SK-N-SH treated with all-trans-retinoic acid at 6 μM for 48 hours (cell line): Measurements from ENCODE around the gene MYH3.
"Not testable (repeated sequence)": the region's sequence is repeated elsewhere in the genome, so short reads cannot be mapped to it uniquely, and the experiment has no call there.

Experiments used
- ATAC-seq: fragments of 200-7000 bp; cut with Tn5 transposase; 3 replicates; pipeline ENCODE4 v1.9.1; 2020; ENCODE audit warnings: mild to moderate bottlenecking, moderate library complexity
- ARNTL ChIP-seq: fragments of 450-650 bp; formaldehyde crosslinking; IDR thresholded peaks from 2 replicates; pipeline ENCODE4 v1.5.0; 2020; ENCODE audit warnings: low read depth, mild to moderate bottlenecking, moderate library complexity, borderline replicate concordance
- BACH2 ChIP-seq: fragments of 250-450 bp; sonication (Bioruptor Pico); IDR thresholded peaks from 2 replicates; pipeline ENCODE4 v1.9.0; 2021; ENCODE audit warnings: mild to moderate bottlenecking, borderline replicate concordance
- CREB5 ChIP-seq: fragments of 250-450 bp; sonication (Bioruptor Pico); IDR thresholded peaks from 2 replicates; pipeline ENCODE4 v1.5.1; 2020; ENCODE audit warnings: low read depth, mild to moderate bottlenecking, moderate library complexity
- CSDC2 ChIP-seq: fragments of 250-450 bp; sonication (Bioruptor Pico); IDR thresholded peaks from 2 replicates; pipeline ENCODE4 v1.5.0; 2020; ENCODE audit warnings: mild to moderate bottlenecking, moderate library complexity
- ESRRG ChIP-seq: fragments of 250-450 bp; sonication (Bioruptor Pico); IDR thresholded peaks from 2 replicates; pipeline ENCODE4 v1.6.1; 2021; ENCODE audit warnings: mild to moderate bottlenecking
- GLIS3 ChIP-seq: fragments of 250-450 bp; sonication (Bioruptor Pico); IDR thresholded peaks from 2 replicates; pipeline ENCODE4 v1.5.0; 2020; ENCODE audit warnings: mild to moderate bottlenecking, moderate library complexity
- PATZ1 ChIP-seq: fragments of 250-450 bp; sonication (Bioruptor Pico); IDR thresholded peaks from 2 replicates; pipeline ENCODE4 v1.8.0; 2020; ENCODE audit warnings: mild to moderate bottlenecking, moderate library complexity, borderline replicate concordance
- PPARA ChIP-seq: fragments of 250-450 bp; sonication (Bioruptor Pico); IDR thresholded peaks from 2 replicates; pipeline ENCODE4 v1.5.0; 2020; ENCODE audit warnings: mild to moderate bottlenecking, borderline replicate concordance
- RARB ChIP-seq: fragments of 250-450 bp; sonication (Bioruptor Pico); IDR thresholded peaks from 2 replicates; pipeline ENCODE4 v1.8.0; 2021; ENCODE audit warnings: mild to moderate bottlenecking, moderate library complexity
- SNAI2 ChIP-seq: fragments of 250-450 bp; sonication (Bioruptor Pico); IDR thresholded peaks from 2 replicates; pipeline ENCODE4 v1.5.0; 2020; ENCODE audit warnings: mild to moderate bottlenecking, moderate library complexity
- TCF4 ChIP-seq: fragments of 250-450 bp; sonication (Bioruptor Pico); IDR thresholded peaks from 2 replicates; pipeline ENCODE4 v1.8.0; 2021; ENCODE audit warnings: mild to moderate bottlenecking, moderate library complexity, borderline replicate concordance
- TOX ChIP-seq: fragments of 250-450 bp; sonication (Bioruptor Pico); IDR thresholded peaks from 2 replicates; pipeline ENCODE4 v1.8.0; 2021; ENCODE audit warnings: mild to moderate bottlenecking, moderate library complexity, borderline replicate concordance
- ZFP3 ChIP-seq: fragments of 250-450 bp; sonication (Bioruptor Pico); IDR thresholded peaks from 2 replicates; pipeline ENCODE4 v1.5.0; 2020; ENCODE audit warnings: mild to moderate bottlenecking, moderate library complexity
- ZNF565 ChIP-seq: fragments of 450-650 bp; formaldehyde crosslinking; conservative IDR thresholded peaks from 2 replicates; pipeline ENCODE4 v1.5.0; 2020; ENCODE audit warnings: low read depth, mild to moderate bottlenecking, moderate library complexity
- ZNF70 ChIP-seq: fragments of 450-650 bp; formaldehyde crosslinking; IDR thresholded peaks from 2 replicates; pipeline ENCODE4 v1.5.0; 2020; ENCODE audit warnings: mild to moderate bottlenecking, moderate library complexity
- ZNF8 ChIP-seq: fragments of 450-650 bp; formaldehyde crosslinking; IDR thresholded peaks from 2 replicates; pipeline ENCODE4 v1.5.0; 2020; ENCODE audit warnings: mild to moderate bottlenecking, moderate library complexity
- TF ChIP-seq, protein P1 (sequence below): fragments of 250-450 bp; sonication (Bioruptor Pico); IDR thresholded peaks from 2 replicates; pipeline ENCODE4 v1.5.1; 2021; ENCODE audit warnings: mild to moderate bottlenecking, moderate library complexity
- TF ChIP-seq, protein P2 (sequence below): fragments of 250-450 bp; sonication (Bioruptor Pico); IDR thresholded peaks from 2 replicates; pipeline ENCODE4 v1.5.0; 2020; ENCODE audit warnings: mild to moderate bottlenecking, moderate library complexity

The MYH3 gene

DNA sequence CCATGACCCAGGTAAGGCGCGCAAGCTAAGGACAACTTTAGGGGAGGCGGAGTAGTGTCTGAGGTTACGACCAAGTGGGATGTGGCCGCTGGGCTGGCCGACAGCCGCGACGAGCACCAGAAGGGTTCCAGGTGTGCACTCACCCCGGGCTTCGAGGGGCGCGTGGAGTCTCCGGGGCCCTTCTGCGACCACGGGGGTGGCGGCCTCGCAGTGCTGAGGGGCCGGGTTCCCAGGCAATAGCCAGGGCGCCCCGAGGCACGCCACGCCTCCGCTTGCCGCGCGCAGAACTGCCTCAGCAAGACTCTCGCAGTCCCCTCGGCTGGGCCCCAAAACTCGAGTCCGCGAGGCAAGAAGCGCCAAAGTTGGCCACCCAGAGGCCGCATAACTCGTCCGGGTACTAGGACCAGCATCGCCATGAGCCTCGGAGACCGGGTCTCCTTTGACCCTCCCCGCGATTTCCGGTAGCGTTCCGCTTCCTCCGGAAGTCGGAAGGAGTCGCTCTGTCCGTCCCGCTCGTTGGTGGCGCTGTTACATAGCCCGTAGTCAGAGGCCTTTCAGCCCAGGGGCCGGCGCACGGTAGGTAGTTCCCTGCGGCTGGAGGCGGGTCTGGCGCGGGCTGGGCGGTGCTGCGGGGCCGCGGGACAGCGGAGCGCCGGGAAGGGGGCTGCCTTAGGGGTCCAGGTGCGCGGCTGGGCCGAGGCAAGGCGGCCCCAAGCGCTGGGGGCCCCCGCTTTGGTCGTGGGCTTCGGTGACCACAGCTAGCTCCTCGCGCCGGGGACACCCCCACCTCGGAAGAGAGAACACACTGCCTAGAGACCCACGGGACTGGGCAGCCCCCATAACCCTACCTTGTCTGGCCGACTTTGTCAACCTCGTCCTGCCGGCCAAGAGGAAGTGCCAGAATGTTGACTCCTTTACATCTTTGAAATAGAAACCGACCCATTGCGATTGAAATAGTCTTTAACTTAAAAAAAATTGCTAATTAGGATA, 40.3 kb upstream of the MYH3 start, which contains the start of the genes ADPRM and SCO1:
Gene ADPRM (plus strand): TSS at position 503 of the 990 bp plus-strand sequence. CDS start 7,333 bp downstream, outside the sequence.
Gene SCO1 (minus strand): TSS at position 442 of the 990 bp plus-strand sequence. CDS start 26 bp downstream, at position 416.
- TF ChIP-seq PATZ1 (CRISPR knock-in tag) (0 out of 2 replicates have a peak, but pooled peaks have one; percentile 37), ARNTL (no peak)
- TF ChIP-seq, all 23 proteins: peak for 1
- ATAC-seq = peak; percentile 99

DNA sequence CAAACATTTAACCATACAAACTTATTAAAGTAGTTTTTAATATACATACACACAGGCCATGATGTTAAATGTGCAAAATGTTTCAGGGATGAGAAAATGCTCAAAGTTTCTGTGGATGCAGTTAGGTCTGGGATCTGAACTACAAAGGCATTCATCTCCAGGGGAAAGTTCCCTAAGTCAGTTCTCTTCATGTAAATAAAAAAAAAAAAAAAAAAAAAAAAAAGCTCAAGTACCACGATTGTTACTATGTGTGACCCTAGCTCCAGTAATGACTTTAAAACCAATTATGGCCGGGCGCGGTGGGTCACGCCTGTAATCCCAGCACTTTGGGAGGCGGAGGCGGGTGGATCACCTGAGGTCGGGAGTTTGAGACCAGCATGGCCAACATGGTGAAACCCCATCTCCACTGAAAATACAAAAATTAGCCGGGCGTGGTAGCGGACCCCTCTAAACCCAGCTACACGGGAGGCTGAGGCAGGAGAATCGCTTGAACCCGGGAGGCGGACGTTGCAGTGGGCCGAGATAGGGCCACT, 38.8 kb upstream of the MYH3 start:
- not testable (repeated sequence) for ATAC-seq

- no peak for ATAC-seq
- TF ChIP-seq PPARA (CRISPR knock-in tag) = no peak
- TF ChIP-seq ESRRG (CRISPR knock-in tag) = no peak
- TF ChIP-seq, protein P1, sequence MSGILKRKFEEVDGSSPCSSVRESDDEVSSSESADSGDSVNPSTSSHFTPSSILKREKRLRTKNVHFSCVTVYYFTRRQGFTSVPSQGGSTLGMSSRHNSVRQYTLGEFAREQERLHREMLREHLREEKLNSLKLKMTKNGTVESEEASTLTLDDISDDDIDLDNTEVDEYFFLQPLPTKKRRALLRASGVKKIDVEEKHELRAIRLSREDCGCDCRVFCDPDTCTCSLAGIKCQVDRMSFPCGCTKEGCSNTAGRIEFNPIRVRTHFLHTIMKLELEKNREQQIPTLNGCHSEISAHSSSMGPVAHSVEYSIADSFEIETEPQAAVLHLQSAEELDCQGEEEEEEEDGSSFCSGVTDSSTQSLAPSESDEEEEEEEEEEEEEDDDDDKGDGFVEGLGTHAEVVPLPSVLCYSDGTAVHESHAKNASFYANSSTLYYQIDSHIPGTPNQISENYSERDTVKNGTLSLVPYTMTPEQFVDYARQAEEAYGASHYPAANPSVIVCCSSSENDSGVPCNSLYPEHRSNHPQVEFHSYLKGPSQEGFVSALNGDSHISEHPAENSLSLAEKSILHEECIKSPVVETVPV (CRISPR knock-in tag) = no peak
- TF ChIP-seq ZFP3 (CRISPR knock-in tag) = no peak
- no peak for TF ChIP-seq CSDC2 (CRISPR knock-in tag)
- TF ChIP-seq ZNF8 = no peak
- no peak for TF ChIP-seq RARB (CRISPR knock-in tag)
- no peak for TF ChIP-seq TCF4 (CRISPR knock-in tag)
- no peak for TF ChIP-seq PATZ1 (CRISPR knock-in tag)
- no peak for TF ChIP-seq ARNTL
- TF ChIP-seq BACH2 (CRISPR knock-in tag) = no peak
- TF ChIP-seq, protein P2, sequence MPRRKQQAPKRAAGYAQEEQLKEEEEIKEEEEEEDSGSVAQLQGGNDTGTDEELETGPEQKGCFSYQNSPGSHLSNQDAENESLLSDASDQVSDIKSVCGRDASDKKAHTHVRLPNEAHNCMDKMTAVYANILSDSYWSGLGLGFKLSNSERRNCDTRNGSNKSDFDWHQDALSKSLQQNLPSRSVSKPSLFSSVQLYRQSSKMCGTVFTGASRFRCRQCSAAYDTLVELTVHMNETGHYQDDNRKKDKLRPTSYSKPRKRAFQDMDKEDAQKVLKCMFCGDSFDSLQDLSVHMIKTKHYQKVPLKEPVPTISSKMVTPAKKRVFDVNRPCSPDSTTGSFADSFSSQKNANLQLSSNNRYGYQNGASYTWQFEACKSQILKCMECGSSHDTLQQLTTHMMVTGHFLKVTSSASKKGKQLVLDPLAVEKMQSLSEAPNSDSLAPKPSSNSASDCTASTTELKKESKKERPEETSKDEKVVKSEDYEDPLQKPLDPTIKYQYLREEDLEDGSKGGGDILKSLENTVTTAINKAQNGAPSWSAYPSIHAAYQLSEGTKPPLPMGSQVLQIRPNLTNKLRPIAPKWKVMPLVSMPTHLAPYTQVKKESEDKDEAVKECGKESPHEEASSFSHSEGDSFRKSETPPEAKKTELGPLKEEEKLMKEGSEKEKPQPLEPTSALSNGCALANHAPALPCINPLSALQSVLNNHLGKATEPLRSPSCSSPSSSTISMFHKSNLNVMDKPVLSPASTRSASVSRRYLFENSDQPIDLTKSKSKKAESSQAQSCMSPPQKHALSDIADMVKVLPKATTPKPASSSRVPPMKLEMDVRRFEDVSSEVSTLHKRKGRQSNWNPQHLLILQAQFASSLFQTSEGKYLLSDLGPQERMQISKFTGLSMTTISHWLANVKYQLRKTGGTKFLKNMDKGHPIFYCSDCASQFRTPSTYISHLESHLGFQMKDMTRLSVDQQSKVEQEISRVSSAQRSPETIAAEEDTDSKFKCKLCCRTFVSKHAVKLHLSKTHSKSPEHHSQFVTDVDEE (CRISPR knock-in tag) = no peak
- TF ChIP-seq ZNF70 (CRISPR knock-in tag) = no peak
- TF ChIP-seq CREB5 = no peak
- no peak for TF ChIP-seq ZNF565 (CRISPR knock-in tag)
- TF ChIP-seq SNAI2 = no peak
- no peak for TF ChIP-seq GLIS3
- no peak for TF ChIP-seq TOX (CRISPR knock-in tag)
- TF ChIP-seq, all 23 proteins: peak for 0
These were observed 30.4 kb upstream of the MYH3 start for GRCh38 chr17:10687499-10687898.
